GM12878 (cell line): ENCODE results near the gene CILP2. TPM values are rescaled to one million over a fixed set of nuclear protein-coding genes. Genes with fewer than 3 reads are reported as not detected.

Experiments used
- ATAC-seq: fragments of 200-7000 bp; cut with Tn5 transposase; 3 replicates; pipeline ENCODE4 v1.9.1; 2020; ENCODE audit warnings: mild to moderate bottlenecking, moderate library complexity
- BruUV-seq: library from RNA; stranded (reverse); fragments of 400-500 nt; replicated peaks from 2 replicates; lab custom pipeline; 2021; lab: Mats Ljungman, UMichigan
- CTCF ChIA-PET: fragments of 300-600 bp; sonication (Branson Sonifier 250); formaldehyde crosslinking; extraction: SDS; loops from one replicate; lab custom pipeline; 2021; ENCODE audit warnings: inconsistent platforms; lab: Yijun Ruan, JAX
- POLR2A ChIA-PET: fragments of 350-600 bp; formaldehyde crosslinking; extraction: SDS; loops from one replicate; lab custom pipeline; 2021; ENCODE audit warnings: inconsistent platforms; lab: Charles Lee
- RAD21 ChIA-PET: fragments of 300-600 bp; sonication (Branson Sonifier 250); formaldehyde crosslinking; loops from one replicate; lab custom pipeline; 2023; ENCODE audit warnings: antibody characterized with exemption; ENCODE audit not compliant: unreplicated experiment; lab: Charles Lee
- SMC1A ChIA-PET: fragments of 300-600 bp; sonication (Branson Sonifier 250); formaldehyde crosslinking; loops from one replicate; lab custom pipeline; 2023; ENCODE audit not compliant: unreplicated experiment, uncharacterized antibody; lab: Charles Lee
- DNase-seq: peaks from one replicate; pipeline ENCODE4 v3.0.0-alpha.2; 2011; ENCODE audit warnings: low read depth, low spot score
- FAIRE-seq: peaks from 3 replicates; lab custom pipeline; 2011; peaks lifted over from hg19 to GRCh38; lab: Jason Lieb, UNC
- H2AFZ ChIP-seq: 2 replicates; pipeline ENCODE4 v1.6.0; 2011; ENCODE audit warnings: low read depth, low read length, control low read depth; ENCODE audit not compliant: control insufficient read depth
- H3K27ac ChIP-seq: 2 replicates; pipeline ENCODE4 v1.5.1; 2011; ENCODE audit warnings: control low read depth; ENCODE audit not compliant: control insufficient read depth, insufficient read depth
- H3K27me3 ChIP-seq, 2 experiments: replicated peaks in 1 of 2; 2 replicates each; pipeline versions ENCODE4 v1.6.0 to v1.6.1; 2011; ENCODE audit warnings: low read length in 1 of 2; ENCODE audit not compliant: control insufficient read depth in 2 of 2, insufficient read depth in 2 of 2
- H3K36me3 ChIP-seq, 2 experiments: 2 replicates each; pipeline ENCODE4 v1.5.1; 2011; ENCODE audit warnings: low read length in 1 of 2; ENCODE audit not compliant: control insufficient read depth in 2 of 2, insufficient read depth in 2 of 2
- H3K4me1 ChIP-seq: 2 replicates; pipeline ENCODE4 v1.6.1; 2011; ENCODE audit warnings: mild to moderate bottlenecking, low read length, moderate library complexity, mixed read lengths; ENCODE audit not compliant: control insufficient read depth, insufficient read depth
- H3K4me2 ChIP-seq: 2 replicates; pipeline ENCODE4 v1.6.0; 2011; ENCODE audit warnings: control low read depth; ENCODE audit not compliant: control insufficient read depth, insufficient read depth
- H3K4me3 ChIP-seq: fragments of 200-600 bp; sonication (generic); 2 replicates; pipeline ENCODE4 v1.5.1; 2016
- H3K79me2 ChIP-seq: 2 replicates; pipeline ENCODE4 v1.6.0; 2011; ENCODE audit warnings: low read length; ENCODE audit not compliant: control insufficient read depth, insufficient read depth
- H3K9ac ChIP-seq: 2 replicates; pipeline ENCODE4 v1.8.0; 2011; ENCODE audit warnings: low read length, control low read depth, mixed read lengths; ENCODE audit not compliant: control insufficient read depth, insufficient read depth
- H3K9me3 ChIP-seq: replicated peaks from 3 replicates; pipeline ENCODE4 v1.5.1; 2011; ENCODE audit warnings: mild to moderate bottlenecking, low read length; ENCODE audit not compliant: control insufficient read depth, insufficient read depth
- H4K20me1 ChIP-seq: 2 replicates; pipeline ENCODE4 v1.6.0; 2011; ENCODE audit not compliant: control insufficient read depth, insufficient read depth
- EP300 ChIP-seq, 2 experiments: fragments of 150-350 bp in 1 of 2; IDR thresholded peaks; 2 replicates each; pipeline ENCODE4 v1.6.1; 2011 to 2012; ENCODE audit warnings: low read depth in 2 of 2, low read length in 2 of 2, borderline replicate concordance in 1 of 2, improper control_type of control experiment in 1 of 2, inconsistent platforms in 1 of 2; ENCODE audit not compliant: control insufficient read depth in 1 of 2
- GATAD2B ChIP-seq: fragments of 450-650 bp; conservative IDR thresholded peaks from 2 replicates; pipeline ENCODE4 v1.6.1; 2017; ENCODE audit warnings: low read depth, mild to moderate bottlenecking, moderate library complexity
- MEF2A ChIP-seq: IDR thresholded peaks from 2 replicates; pipeline ENCODE4 v1.6.1; 2011; ENCODE audit warnings: low read depth, mild to moderate bottlenecking, low read length, moderate library complexity; ENCODE audit not compliant: insufficient read depth
- WGBS: methylation state at CpG from one replicate; pipeline ENCODE4 v1.1.6; 2016; ENCODE audit warnings: low lambda C conversion rate; ENCODE audit not compliant: insufficient replicate concordance, insufficient coverage; ENCODE audit errors: missing lambda C conversion rate; 5-methylcytosine and 5-hydroxymethylcytosine counted together
- in situ Hi-C: fragments of 300-500 bp; cut with MboI; formaldehyde crosslinking; loops from 9 replicates; pipeline ENCODE4 v1.14.3; 2018; ENCODE audit warnings: mixed read lengths
- intact Hi-C: fragments of 100-400 bp; cut with micrococcal nuclease; formaldehyde crosslinking; loops from one replicate; pipeline ENCODE4 v1.14.2; 2022; ENCODE audit not compliant: unreplicated experiment
- polyA plus RNA-seq, 11 experiments: library from polyadenylated mRNA; depleted of rRNA in 4 of 11; unstranded in 6 of 11; stranded (reverse) in 5 of 11; fragments of >200 nt; fragmentation: Nextera tagmentation in 4 of 11; fragmentation: Illumina TruSeq in 1 of 11; extraction: Ambion mirVana in 4 of 11; extraction: Trizol in 1 of 11; gene quantifications; 1 replicate in 1 of 11; 2 replicates in 10 of 11; pipeline versions ENCODE4 v1.2.1 to v1.2.3, GENCODE V29; 2011 to 2016; ENCODE audit warnings: inconsistent platforms in 2 of 11, missing spikeins in 2 of 11, low read depth in 1 of 11
- total RNA-seq, 4 experiments: library from RNA; depleted of rRNA in 3 of 4; stranded (reverse); fragments of >200 nt in 3 of 4; fragmentation: Illumina TruSeq in 1 of 4; extraction: Trizol in 1 of 4; gene quantifications; 2 replicates each; pipeline versions ENCODE4 v1.2.1 to v1.2.3, GENCODE V29; 2013 to 2021
- TF ChIP-seq, protein P1 (sequence below): fragments of 450-650 bp; formaldehyde crosslinking; IDR thresholded peaks from 2 replicates; pipeline ENCODE4 v1.4.0; 2020; ENCODE audit warnings: mild to moderate bottlenecking, moderate library complexity

CILP2 gene
- total and polyA plus RNA-seq, 10 of the 15 experiments (the other 5 are each of a cell fraction or from before 2014, with no cell fraction given), result 0.05 to 0.08 (median 0.06) TPM; not detected in 6

GRCh38 chr19:19551853-19552192 is 13.8 kb downstream of the CILP2 start:
- no peak overlapping the region for H2AFZ ChIP-seq
- H3K4me1 ChIP-seq, result no peaks in the 10 kb centered on the region
- H3K9ac ChIP-seq, result no peak overlapping the region
- TF ChIP-seq EP300 (IDR thresholded peaks at IDR 0.05; ENCODE audit: borderline replicate concordance in 1 of 2, control insufficient read depth in 1 of 2, low read depth in 2 of 2, low read length in 2 of 2) (no peak), GATAD2B (no peak), MEF2A (no peak)
- TF ChIP-seq, protein P1, sequence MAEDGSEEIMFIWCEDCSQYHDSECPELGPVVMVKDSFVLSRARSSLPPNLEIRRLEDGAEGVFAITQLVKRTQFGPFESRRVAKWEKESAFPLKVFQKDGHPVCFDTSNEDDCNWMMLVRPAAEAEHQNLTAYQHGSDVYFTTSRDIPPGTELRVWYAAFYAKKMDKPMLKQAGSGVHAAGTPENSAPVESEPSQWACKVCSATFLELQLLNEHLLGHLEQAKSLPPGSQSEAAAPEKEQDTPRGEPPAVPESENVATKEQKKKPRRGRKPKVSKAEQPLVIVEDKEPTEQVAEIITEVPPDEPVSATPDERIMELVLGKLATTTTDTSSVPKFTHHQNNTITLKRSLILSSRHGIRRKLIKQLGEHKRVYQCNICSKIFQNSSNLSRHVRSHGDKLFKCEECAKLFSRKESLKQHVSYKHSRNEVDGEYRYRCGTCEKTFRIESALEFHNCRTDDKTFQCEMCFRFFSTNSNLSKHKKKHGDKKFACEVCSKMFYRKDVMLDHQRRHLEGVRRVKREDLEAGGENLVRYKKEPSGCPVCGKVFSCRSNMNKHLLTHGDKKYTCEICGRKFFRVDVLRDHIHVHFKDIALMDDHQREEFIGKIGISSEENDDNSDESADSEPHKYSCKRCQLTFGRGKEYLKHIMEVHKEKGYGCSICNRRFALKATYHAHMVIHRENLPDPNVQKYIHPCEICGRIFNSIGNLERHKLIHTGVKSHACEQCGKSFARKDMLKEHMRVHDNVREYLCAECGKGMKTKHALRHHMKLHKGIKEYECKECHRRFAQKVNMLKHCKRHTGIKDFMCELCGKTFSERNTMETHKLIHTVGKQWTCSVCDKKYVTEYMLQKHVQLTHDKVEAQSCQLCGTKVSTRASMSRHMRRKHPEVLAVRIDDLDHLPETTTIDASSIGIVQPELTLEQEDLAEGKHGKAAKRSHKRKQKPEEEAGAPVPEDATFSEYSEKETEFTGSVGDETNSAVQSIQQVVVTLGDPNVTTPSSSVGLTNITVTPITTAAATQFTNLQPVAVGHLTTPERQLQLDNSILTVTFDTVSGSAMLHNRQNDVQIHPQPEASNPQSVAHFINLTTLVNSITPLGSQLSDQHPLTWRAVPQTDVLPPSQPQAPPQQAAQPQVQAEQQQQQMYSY, result no peak
- H3K79me2 ChIP-seq, result no peaks in the 10 kb centered on the region
- ChIA-PET CTCF (interaction anchor here (1.1 to 7.2 kb wide), 5 partner anchors 9 to 93 kb away, joined by 3 to 50 read pairs (median 5); no protein-coding TSS in a partner anchor), POLR2A (interaction anchor here (1.1 kb wide), 1 partner anchor 8 kb away, joined by 3 read pairs; no protein-coding TSS in a partner anchor), RAD21 (no interaction called here), SMC1A (interaction anchor here (0.7 to 0.8 kb wide), 2 partner anchors 19 to 40 kb away, joined by 4 read pairs; no protein-coding TSS in a partner anchor)
- 56% methylated on average over 14 of the region's 14 CpGs for WGBS
- H3K27me3 ChIP-seq, result no peaks in the 10 kb centered on the region
- in situ Hi-C loops, result no loop called here
- no peak overlapping the region for H3K4me2 ChIP-seq
- no peaks in the 10 kb centered on the region for H4K20me1 ChIP-seq
- DNase-seq (no peak), ATAC-seq (no peak), FAIRE-seq (no peak)
- H3K4me3 ChIP-seq, result no peak overlapping the region
- no peaks in the 10 kb centered on the region for H3K9me3 ChIP-seq
- no peaks in the 10 kb centered on the region for H3K36me3 ChIP-seq
- intact Hi-C loops, result no loop called here
- no TSS peak for BruUV-seq
- H3K27ac ChIP-seq, result no peak overlapping the region
